PC-9 (cell line): Measurements from ENCODE around the gene TWNK.

Source experiments
- CTCF ChIP-seq: fragments of 200-600 bp; sonication (generic); conservative IDR thresholded peaks from 2 replicates; pipeline ENCODE4 v1.6.1; 2017; ENCODE audit warnings: mixed run types, antibody characterized with exemption, mild to moderate bottlenecking, moderate library complexity
- EZH2 ChIP-seq: fragments of 200-600 bp; sonication (generic); IDR thresholded peaks from 2 replicates; pipeline ENCODE4 v1.8.0; 2017; ENCODE audit warnings: antibody characterized with exemption, low read depth

GRCh38 chr10:101007915-101008822 is 20.8 kb downstream of the TWNK start:
- TF ChIP-seq CTCF (no peak), EZH2 (no peak)
